H1 (cell line): ENCODE results near the gene MYL6B. TPM values are rescaled to one million over a fixed set of nuclear protein-coding genes. Genes with fewer than 3 reads are reported as not detected.

Source experiments
- CBX8 ChIP-seq: fragments of 300-800, 300-1000 bp; sonication (generic); IDR thresholded peaks from 2 replicates; pipeline ENCODE4 v1.7.1; 2016; ENCODE audit warnings: low read depth, low read length, borderline replicate concordance
- HDAC2 ChIP-seq, 2 experiments: fragments of 300-600 bp in 1 of 2; sonication (generic) in 1 of 2; IDR thresholded peaks; 2 replicates each; pipeline ENCODE4 v1.6.1; 2011 to 2012; ENCODE audit warnings: low read depth in 2 of 2, low read length in 2 of 2, mild to moderate bottlenecking in 2 of 2, moderate library complexity in 2 of 2, borderline replicate concordance in 1 of 2, inconsistent platforms in 1 of 2
- polyA plus RNA-seq, 7 experiments: library from polyadenylated mRNA; depleted of rRNA in 3 of 7; stranded (reverse) in 5 of 7; unstranded in 2 of 7; fragments of >200 nt in 5 of 7; fragments of 200-250 nt in 2 of 7; gene quantifications; 1 replicate in 5 of 7; 2 replicates in 1 of 7; 4 replicates in 1 of 7; pipeline versions ENCODE4 v1.2.1 to v1.2.3, GENCODE V29; 2011 to 2013; ENCODE audit warnings: missing spikeins in 2 of 7, mixed read lengths in 2 of 7
- total RNA-seq: library from RNA; stranded (reverse); fragmentation: NEBNext Ultra II Directional; extraction: Animal tissue kit (Norgen Biotek cat#: 25700); gene quantifications from 2 replicates; pipeline ENCODE4 v1.2.1, GENCODE V29; 2021
- TF ChIP-seq, protein P1 (sequence below): IDR thresholded peaks from 2 replicates; pipeline ENCODE4 v1.6.1; 2012; ENCODE audit warnings: inconsistent platforms

The MYL6B gene
- total and polyA plus RNA-seq, 2 of the 8 experiments (the other 6 are each of a cell fraction or from before 2014, with no cell fraction given) = 163 to 202 TPM

DNA sequence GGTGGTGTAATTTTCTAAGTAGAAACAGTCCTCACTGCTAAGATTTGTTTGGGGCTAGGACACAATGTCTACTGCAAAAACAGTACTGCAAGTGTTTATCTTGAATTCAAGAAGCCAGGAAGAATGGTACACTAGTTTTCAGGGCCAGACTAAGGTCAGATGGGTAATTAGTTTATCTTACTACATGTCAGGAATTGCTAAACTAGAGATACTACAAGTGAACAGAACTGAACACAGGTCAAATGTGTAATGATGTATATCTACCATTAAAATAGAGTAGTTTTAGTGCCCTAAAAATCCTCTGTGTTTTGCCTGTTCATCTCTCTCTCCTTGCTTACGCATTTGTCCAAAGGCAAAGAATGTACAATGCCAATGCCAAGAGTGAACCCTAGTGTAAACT, 38.3 kb upstream of the MYL6B start (continued):
- TF ChIP-seq HDAC2 (IDR thresholded peaks at IDR 0.05; ENCODE audit: borderline replicate concordance in 1 of 2, low read depth in 2 of 2, low read length in 2 of 2) (no peak), CBX8 (no peak)
- TF ChIP-seq, protein P1, sequence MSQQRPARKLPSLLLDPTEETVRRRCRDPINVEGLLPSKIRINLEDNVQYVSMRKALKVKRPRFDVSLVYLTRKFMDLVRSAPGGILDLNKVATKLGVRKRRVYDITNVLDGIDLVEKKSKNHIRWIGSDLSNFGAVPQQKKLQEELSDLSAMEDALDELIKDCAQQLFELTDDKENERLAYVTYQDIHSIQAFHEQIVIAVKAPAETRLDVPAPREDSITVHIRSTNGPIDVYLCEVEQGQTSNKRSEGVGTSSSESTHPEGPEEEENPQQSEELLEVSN = no peak
